ENCODE data around the gene OPN5.

OPN5 gene

GRCh38 chr6:47819461-47819860 is 37.6 kb downstream of the OPN5 start:
- Histone ChIP-seq H3K27ac (ENCODE audit: low read depth, low read length) (no peak overlapping the region), H3K4me2 (ENCODE audit: low read depth, low read length, poor library complexity, severe bottlenecking) (no peak overlapping the region), H3K79me2 (ENCODE audit: insufficient read depth, low read length) (no peaks in the 10 kb centered on the region), H3K4me3 (ENCODE audit: insufficient read depth, low read length, poor library complexity, severe bottlenecking) (no peak overlapping the region), H3K9me3 (ENCODE audit: insufficient read depth, low read length) (no peaks in the 10 kb centered on the region), H3K27me3 (ENCODE audit: low read length) (no peaks in the 10 kb centered on the region), H3K9me2 (replicated peaks; ENCODE audit: insufficient read depth, low read length) (no peaks in the 10 kb centered on the region), H2AFZ (ENCODE audit: low read depth, low read length, severe bottlenecking) (no peak overlapping the region), H3K36me3 (ENCODE audit: low read length) (no peaks in the 10 kb centered on the region), H3F3A (ENCODE audit: insufficient read depth) (no peaks in the 10 kb centered on the region), H4K20me1 (ENCODE audit: low read depth, low read length) (no peaks in the 10 kb centered on the region), H3K9ac (ENCODE audit: low read length) (no peak overlapping the region)
- TF ChIP-seq CTCF (IDR thresholded peaks at IDR 0.05; ENCODE audit: insufficient read depth, low read length, poor library complexity, severe bottlenecking), result no peak
- no peak for TF ChIP-seq EZH2phosphoT487 (conservative IDR thresholded peaks at IDR 0.05; ENCODE audit: low read length)

GRCh38 chr6:47822856-47823554 is 41.2 kb downstream of the OPN5 start:
- Histone ChIP-seq H3K9me2 (replicated peaks; ENCODE audit: insufficient read depth, low read length) (no peaks in the 10 kb centered on the region), H3K4me3 (ENCODE audit: insufficient read depth, low read length, poor library complexity, severe bottlenecking) (no peak overlapping the region), H3K9me3 (ENCODE audit: insufficient read depth, low read length) (no peaks in the 10 kb centered on the region)

GRCh38 chr6:47832386-47833100 is 50.7 kb downstream of the OPN5 start:
- no peaks in the 10 kb centered on the region for H3K27me3 ChIP-seq (ENCODE audit: low read length)
- no peaks in the 10 kb centered on the region for H3K79me2 ChIP-seq (ENCODE audit: insufficient read depth, low read length)
- no peak overlapping the region for H3K9ac ChIP-seq (ENCODE audit: low read length)
- no peak overlapping the region for H3K4me2 ChIP-seq (ENCODE audit: low read depth, low read length, poor library complexity, severe bottlenecking)
- H3K36me3 ChIP-seq (ENCODE audit: low read length), result no peaks in the 10 kb centered on the region
- H4K20me1 ChIP-seq (ENCODE audit: low read depth, low read length), result no peaks in the 10 kb centered on the region
- H2AFZ ChIP-seq (ENCODE audit: low read depth, low read length, severe bottlenecking), result no peak overlapping the region
- H3K9me2 ChIP-seq (replicated peaks; ENCODE audit: insufficient read depth, low read length), result no peaks in the 10 kb centered on the region
- no peak overlapping the region for H3K4me3 ChIP-seq (ENCODE audit: insufficient read depth, low read length, poor library complexity, severe bottlenecking)
- TF ChIP-seq EZH2phosphoT487 (conservative IDR thresholded peaks at IDR 0.05; ENCODE audit: low read length), result no peak
- no peak for TF ChIP-seq CTCF (IDR thresholded peaks at IDR 0.05; ENCODE audit: insufficient read depth, low read length, poor library complexity, severe bottlenecking)
- H3K9me3 ChIP-seq (ENCODE audit: insufficient read depth, low read length), result no peaks in the 10 kb centered on the region
- H3F3A ChIP-seq (ENCODE audit: insufficient read depth), result no peaks in the 10 kb centered on the region
- H3K27ac ChIP-seq (ENCODE audit: low read depth, low read length), result no peak overlapping the region

More at GRCh38 chr6:47822856-47823554, 41.2 kb downstream of the OPN5 start:
- no peak overlapping the region for H3K9ac ChIP-seq (ENCODE audit: low read length)
- no peaks in the 10 kb centered on the region for H3K27me3 ChIP-seq (ENCODE audit: low read length)
- H3K36me3 ChIP-seq (ENCODE audit: low read length), result no peaks in the 10 kb centered on the region
- no peaks in the 10 kb centered on the region for H3F3A ChIP-seq (ENCODE audit: insufficient read depth)
- no peaks in the 10 kb centered on the region for H4K20me1 ChIP-seq (ENCODE audit: low read depth, low read length)
- TF ChIP-seq CTCF (IDR thresholded peaks at IDR 0.05; ENCODE audit: insufficient read depth, low read length, poor library complexity, severe bottlenecking) (no peak), EZH2phosphoT487 (conservative IDR thresholded peaks at IDR 0.05; ENCODE audit: low read length) (no peak)
- no peak overlapping the region for H3K4me2 ChIP-seq (ENCODE audit: low read depth, low read length, poor library complexity, severe bottlenecking)
- no peak overlapping the region for H3K27ac ChIP-seq (ENCODE audit: low read depth, low read length)
- no peaks in the 10 kb centered on the region for H3K79me2 ChIP-seq (ENCODE audit: insufficient read depth, low read length)
- no peak overlapping the region for H2AFZ ChIP-seq (ENCODE audit: low read depth, low read length, severe bottlenecking)
